Left kidney (tissue), 8 donors: Measurements from ENCODE around the gene AK8. TPM values are rescaled to one million over a fixed set of nuclear protein-coding genes. Genes with fewer than 3 reads are reported as not detected.

Experiments
- DNase-seq: peaks from one replicate; pipeline ENCODE4 v3.0.0-alpha.2; 2013
- long read RNA-seq, 8 donors: transcript quantifications; one replicate each; lab custom pipeline, GENCODE V29; 2026
- polyA plus RNA-seq: library from polyadenylated mRNA; unstranded; fragments of 120-200 nt; gene quantifications from one replicate; pipeline ENCODE4 v1.2.1, GENCODE V29; 2013; ENCODE audit not compliant: insufficient read length

AK8 gene, protein sequence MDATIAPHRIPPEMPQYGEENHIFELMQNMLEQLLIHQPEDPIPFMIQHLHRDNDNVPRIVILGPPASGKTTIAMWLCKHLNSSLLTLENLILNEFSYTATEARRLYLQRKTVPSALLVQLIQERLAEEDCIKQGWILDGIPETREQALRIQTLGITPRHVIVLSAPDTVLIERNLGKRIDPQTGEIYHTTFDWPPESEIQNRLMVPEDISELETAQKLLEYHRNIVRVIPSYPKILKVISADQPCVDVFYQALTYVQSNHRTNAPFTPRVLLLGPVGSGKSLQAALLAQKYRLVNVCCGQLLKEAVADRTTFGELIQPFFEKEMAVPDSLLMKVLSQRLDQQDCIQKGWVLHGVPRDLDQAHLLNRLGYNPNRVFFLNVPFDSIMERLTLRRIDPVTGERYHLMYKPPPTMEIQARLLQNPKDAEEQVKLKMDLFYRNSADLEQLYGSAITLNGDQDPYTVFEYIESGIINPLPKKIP
- polyA plus RNA-seq = 3.9 TPM
- long read RNA-seq, donor 1 = 0 reads
- long read RNA-seq, donor 2, partial matches to known transcripts = 0 of 2 reads
- long read RNA-seq, donor 2, other reads (novel, unspliced or antisense) = 0 of 2 reads
- long read RNA-seq, donor 3 = 0 reads
- long read RNA-seq, donor 4 = 0 reads
- long read RNA-seq, donor 5 = 0 reads
- long read RNA-seq, donor 6, partial matches to known transcripts = 7 of 8 reads
- long read RNA-seq, donor 6, other reads (novel, unspliced or antisense) = 0 of 8 reads
- long read RNA-seq, donor 7, partial matches to known transcripts = 9 of 9 reads
- long read RNA-seq, donor 7, other reads (novel, unspliced or antisense) = 0 of 9 reads
- long read RNA-seq, donor 8, partial matches to known transcripts = 5 of 6 reads
- long read RNA-seq, donor 8, other reads (novel, unspliced or antisense) = 0 of 6 reads

GRCh38 chr9:132877824-132878694 is at the start of gene AK8:
Gene AK8, minus strand, starts transcription at chr9:132878284. Its CDS starts 29 bp downstream, at chr9:132878255.
- DNase-seq = peak; percentile 73

- DNase-seq = no peak
Measured at GRCh38 chr9:132927704-132928103, 49.6 kb upstream of the AK8 start.

GRCh38 chr9:132923346-132923902 is 45.3 kb upstream of the AK8 start:
- DNase-seq = no peak

DNA sequence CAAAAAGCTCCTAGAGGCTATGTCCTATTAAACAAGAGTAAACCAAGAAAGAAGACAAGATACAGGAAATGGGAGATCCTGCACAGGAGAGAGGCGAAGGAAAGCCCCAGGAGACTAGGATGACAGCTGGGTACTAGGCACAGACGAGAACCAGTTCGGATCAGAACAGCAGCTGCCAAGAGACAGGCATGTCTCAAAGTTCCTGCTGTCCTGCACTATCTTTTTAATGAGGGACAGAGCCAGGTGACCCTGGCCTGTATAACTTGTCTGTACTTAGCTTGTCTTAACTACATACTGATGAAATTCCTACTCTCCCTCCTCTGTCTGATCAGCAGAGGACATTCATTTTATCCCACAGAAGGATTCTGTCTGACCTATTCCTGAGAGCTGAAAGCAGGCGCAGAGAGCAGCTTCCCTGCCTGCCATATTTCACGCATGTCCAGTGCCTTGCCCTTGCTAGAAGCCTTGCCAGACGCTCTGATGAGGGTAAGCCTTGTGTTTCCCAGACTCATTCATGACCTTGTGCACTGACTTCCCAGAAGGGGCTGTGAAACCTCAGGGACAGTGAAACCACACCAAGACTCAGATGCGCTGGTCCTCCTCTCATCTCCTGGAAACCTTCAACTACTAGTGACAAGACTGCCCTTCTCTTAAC is 41.7 kb upstream of the AK8 start:
- DNase-seq = no peak

DNA sequence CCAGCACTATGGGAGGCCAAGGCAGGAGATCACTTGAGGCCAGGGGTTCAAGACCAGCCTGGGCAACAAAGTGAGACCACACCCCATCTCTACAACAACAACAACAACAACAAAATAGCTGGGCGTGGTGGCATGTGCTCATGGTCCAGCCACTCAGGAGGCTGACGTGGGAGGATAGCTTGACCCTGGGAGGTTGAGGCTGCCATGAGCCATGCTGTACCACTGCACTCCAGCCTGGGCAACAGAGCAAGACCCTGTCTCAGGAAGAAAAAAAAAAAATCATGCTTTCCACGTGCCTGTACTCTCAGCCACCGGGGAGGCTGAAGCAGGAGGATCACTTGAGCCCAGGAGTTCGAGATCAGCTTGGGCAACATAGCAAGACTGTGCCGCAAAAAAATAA is 36.8 kb upstream of the AK8 start:
- DNase-seq = no peak

DNA sequence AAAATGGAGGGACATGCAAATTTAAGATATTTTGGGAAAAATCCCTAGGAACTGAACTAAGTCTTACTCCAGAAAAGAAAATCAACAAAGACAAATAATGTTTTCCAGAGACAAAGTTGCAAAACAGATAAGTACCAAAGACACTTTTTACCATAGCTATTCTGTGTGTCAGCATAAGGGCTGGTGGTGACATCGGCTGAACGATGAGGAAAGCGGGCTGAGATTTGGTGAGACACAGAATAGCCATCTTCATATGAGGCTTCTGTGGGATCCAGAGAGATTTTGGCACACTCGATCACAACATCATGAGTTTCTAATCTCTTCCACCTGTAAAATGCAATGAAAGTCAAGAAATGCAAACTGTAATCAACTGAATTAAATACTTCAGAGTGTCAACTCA is 34.0 kb upstream of the AK8 start:
- no peak for DNase-seq

GRCh38 chr9:132910376-132910775 is 32.3 kb upstream of the AK8 start:
- DNase-seq = no peak

DNA sequence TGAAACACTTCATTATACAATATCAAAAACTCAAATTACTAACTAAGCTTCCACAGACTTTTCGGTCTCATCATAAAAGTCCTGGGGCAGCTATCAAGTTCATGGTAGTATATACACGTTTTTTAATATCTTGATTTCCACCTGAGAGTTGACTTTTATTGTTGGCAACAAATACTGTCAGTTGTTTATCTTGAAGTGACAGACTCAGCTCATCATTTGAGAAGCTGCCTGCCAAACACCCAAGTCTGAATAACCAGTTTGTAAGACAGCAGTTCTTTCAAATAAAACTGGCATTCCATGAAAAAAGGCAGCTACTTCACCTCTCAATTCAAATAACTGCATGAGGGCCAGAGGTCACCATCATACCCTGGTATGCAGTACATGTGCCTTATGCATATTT is 31.2 kb upstream of the AK8 start:
- DNase-seq = no peak

- no peak for DNase-seq
Measured at GRCh38 chr9:132908635-132909034, 30.6 kb upstream of the AK8 start.

GRCh38 chr9:132905726-132906125 is 27.6 kb upstream of the AK8 start:
- DNase-seq = no peak

DNA sequence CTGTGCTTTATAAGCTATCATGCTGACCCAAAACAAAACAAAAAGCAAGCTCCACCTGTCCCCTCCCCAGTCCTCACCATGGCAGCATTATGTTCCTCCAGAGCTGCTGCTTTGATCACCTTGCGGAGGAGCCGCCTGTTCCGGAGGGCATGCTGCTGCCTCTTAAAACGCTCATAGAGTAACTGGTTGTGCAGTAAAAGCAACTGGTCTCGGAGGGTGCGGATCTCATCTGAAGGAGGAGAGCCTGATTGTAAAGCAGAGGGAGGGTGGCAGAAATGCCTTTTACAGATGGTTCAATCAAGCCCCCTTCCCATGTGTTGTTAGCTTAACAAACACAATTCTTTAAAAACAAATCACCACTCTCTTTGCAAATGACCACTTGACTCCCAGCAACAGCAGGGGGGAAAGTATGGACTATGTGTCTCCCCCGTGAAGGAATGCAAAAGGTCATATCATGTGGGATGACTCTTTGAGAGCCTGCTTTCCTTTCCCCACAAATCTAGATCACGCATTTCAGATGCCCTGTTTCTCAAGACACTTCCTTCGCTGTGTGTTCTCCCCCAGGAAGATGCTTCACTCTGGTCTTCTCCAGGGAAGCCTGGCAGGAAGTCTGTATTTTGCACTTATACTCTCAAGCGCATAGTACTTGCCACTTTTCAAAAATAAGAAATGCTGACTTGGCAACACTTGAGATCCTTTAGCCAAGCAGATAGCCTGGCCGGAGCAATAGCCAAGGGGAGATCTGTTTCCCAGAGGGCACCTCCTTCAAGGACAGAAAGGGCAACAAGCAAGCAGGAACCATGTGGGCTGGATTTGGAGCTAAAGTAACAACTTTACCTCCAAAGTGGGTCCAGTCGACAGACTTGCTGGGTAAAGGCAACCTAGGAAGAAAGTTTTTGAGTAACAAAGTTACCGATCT is 25.7 kb upstream of the AK8 start:
- no peak for DNase-seq

GRCh38 chr9:132901858-132902831 is 24.1 kb upstream of the AK8 start:
- peak; percentile 75 for DNase-seq

GRCh38 chr9:132898051-132898450 is 20.0 kb upstream of the AK8 start:
- no peak for DNase-seq

DNA sequence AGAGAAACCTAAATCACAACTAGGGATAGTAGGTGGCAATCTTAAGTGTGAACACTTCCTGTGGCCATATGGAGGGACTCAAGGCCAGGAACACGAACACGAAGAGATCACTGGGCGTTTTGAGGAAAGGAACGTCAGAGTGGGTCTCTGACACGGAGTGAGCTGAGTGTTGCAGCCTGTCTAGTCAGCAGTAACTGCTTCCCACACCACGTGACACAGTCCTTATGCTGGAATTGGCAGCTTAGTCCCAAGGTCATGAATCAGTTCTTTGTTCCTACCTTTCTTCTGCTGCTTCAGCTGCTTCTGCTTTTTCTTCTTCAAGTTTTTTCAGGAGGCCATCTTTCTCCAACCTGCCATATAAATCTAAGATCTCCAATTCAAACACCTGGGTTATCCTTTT is 18.8 kb upstream of the AK8 start:
- no peak for DNase-seq

- DNase-seq = no peak
Measured at GRCh38 chr9:132896264-132896663, 18.2 kb upstream of the AK8 start.

GRCh38 chr9:132894862-132895835 is 17.1 kb upstream of the AK8 start:
- DNase-seq = no peak

GRCh38 chr9:132894346-132894745 is 16.3 kb upstream of the AK8 start:
- DNase-seq = no peak

GRCh38 chr9:132892400-132892799 is 14.3 kb upstream of the AK8 start:
- no peak for DNase-seq
